Bronchial epithelial cell (primary cell): Measurements from ENCODE around the gene NEK8. TPM values are rescaled to one million over a fixed set of nuclear protein-coding genes. Genes with fewer than 3 reads are reported as not detected.

Experiments used
- DNase-seq: peaks from one replicate; pipeline ENCODE4 v3.0.0-alpha.2; 2010; ENCODE audit warnings: low read depth
- FAIRE-seq: peaks from 2 replicates; lab custom pipeline; 2011; peaks lifted over from hg19 to GRCh38; lab: Jason Lieb, UNC
- H3K27me3 ChIP-seq: 2 replicates; pipeline ENCODE4 v1.5.1; 2011; ENCODE audit warnings: low read length; ENCODE audit not compliant: control insufficient read depth, insufficient read depth
- H3K36me3 ChIP-seq: 2 replicates; pipeline ENCODE4 v1.5.1; 2011; ENCODE audit warnings: low read length; ENCODE audit not compliant: control insufficient read depth, insufficient read depth
- H3K4me3 ChIP-seq: 2 replicates; pipeline ENCODE4 v1.5.1; 2011; ENCODE audit warnings: mild to moderate bottlenecking, low read depth, low read length, control low read depth
- total RNA-seq: library from RNA; depleted of rRNA; stranded (reverse); fragments of >200 nt; gene quantifications from 2 replicates; pipeline ENCODE4 v1.2.1, GENCODE V29; 2014
- TF ChIP-seq, protein P1 (sequence below): IDR thresholded peaks from 2 replicates; pipeline ENCODE4 v1.5.1; 2011; ENCODE audit warnings: mild to moderate bottlenecking, moderate library complexity, low read length, control low read depth, inconsistent platforms; ENCODE audit not compliant: insufficient read depth, severe bottlenecking

Gene NEK8
- total RNA-seq, 1 donor from 2014 or later: 3.2 TPM

- FAIRE-seq (no peak), DNase-seq (no peak)
- TF ChIP-seq, protein P1, sequence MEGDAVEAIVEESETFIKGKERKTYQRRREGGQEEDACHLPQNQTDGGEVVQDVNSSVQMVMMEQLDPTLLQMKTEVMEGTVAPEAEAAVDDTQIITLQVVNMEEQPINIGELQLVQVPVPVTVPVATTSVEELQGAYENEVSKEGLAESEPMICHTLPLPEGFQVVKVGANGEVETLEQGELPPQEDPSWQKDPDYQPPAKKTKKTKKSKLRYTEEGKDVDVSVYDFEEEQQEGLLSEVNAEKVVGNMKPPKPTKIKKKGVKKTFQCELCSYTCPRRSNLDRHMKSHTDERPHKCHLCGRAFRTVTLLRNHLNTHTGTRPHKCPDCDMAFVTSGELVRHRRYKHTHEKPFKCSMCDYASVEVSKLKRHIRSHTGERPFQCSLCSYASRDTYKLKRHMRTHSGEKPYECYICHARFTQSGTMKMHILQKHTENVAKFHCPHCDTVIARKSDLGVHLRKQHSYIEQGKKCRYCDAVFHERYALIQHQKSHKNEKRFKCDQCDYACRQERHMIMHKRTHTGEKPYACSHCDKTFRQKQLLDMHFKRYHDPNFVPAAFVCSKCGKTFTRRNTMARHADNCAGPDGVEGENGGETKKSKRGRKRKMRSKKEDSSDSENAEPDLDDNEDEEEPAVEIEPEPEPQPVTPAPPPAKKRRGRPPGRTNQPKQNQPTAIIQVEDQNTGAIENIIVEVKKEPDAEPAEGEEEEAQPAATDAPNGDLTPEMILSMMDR: no peak
- peaks cover 25% of the 10 kb centered on the region for H3K36me3 ChIP-seq
- H3K27me3 ChIP-seq: no peaks in the 10 kb centered on the region
- peak overlapping the region; percentile 63 for H3K4me3 ChIP-seq
Measured at GRCh38 chr17:28744104-28744971, 15.8 kb downstream of the NEK8 start.

DNA sequence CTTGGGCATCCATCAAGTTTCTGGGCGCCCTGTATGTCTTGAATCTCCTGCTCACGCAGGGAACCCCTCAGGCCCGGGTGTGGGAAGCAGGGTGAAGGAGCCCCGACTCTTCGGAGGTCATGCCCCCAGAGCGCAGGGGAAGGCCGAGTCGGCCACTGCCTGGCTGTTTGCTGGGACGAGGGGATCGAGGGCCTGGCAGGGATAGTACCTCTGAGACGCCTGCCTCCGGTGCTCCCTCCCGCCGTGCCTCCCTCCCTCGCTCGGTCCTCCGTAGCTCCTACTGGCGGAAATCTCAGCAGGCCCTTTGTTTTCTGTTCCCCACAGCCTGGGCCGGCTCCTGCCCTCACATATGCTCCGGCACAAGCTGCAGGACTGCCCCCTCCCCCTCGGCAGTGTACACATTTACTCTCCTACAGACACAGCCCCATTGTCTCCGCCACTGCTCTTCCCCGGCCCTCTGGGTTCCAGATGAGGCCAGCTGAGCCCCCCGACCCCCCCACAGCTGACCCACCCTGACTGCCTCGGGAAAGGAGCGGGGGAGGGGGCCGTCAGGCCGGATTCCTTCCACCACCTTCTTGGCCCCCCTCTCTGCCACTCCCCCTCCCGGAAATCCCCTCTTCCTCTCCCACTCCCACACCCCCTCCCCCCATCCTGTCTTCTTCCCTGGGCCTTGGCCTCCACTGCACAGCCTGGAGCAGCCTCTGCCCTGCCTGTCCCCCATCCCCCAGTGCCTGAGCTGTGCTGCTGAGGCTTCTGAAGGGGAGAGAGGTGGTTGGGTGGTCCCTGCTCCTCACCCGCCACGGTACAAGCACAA, 16.6 kb downstream of the NEK8 start:
- FAIRE-seq: no peak
- peaks cover 30% of the 10 kb centered on the region for H3K36me3 ChIP-seq
- no peaks in the 10 kb centered on the region for H3K27me3 ChIP-seq

DNA sequence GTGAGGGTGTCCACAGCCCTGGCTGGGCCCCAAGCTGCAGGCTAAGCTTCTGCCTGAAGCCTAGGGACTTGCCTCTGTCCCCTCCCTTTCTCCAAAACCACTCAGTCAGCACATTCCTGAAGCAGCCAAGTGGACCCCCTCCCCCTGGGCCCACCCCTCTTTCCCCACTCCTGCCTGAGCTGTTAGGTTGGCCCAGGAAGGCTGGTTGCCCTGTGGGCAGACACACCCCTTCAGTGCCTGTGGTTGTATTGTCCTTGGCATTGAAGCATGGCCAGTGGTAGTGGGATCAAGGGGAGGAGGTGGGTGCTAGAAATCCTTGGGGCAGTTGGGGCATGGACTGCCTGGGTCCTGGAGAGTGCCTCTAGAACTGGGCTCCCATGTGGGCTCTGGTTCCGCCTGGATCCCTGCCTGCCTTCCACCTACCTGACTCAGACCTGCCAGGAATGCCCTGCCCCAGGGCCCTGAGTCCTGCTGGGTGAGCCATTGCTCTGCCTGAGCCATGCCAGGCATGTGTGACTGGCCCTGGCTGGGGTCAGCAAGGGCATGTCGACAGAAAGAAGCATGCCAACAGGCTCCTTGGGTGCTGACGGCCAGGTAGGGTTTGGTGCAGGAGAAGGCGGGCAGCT, 17.3 kb downstream of the NEK8 start:
- TF ChIP-seq, protein P1: no peak
- H3K27me3 ChIP-seq: no peaks in the 10 kb centered on the region
- peak overlapping the region; percentile 63 for H3K4me3 ChIP-seq
- peaks cover 34% of the 10 kb centered on the region for H3K36me3 ChIP-seq
- peak; percentile 91 for DNase-seq
- no peak for FAIRE-seq

More for the DNA sequence above, 16.6 kb downstream of the NEK8 start:
- peak overlapping the region; percentile 63 for H3K4me3 ChIP-seq
- peak; percentile 38 for DNase-seq
- TF ChIP-seq, protein P1: no peak

DNA sequence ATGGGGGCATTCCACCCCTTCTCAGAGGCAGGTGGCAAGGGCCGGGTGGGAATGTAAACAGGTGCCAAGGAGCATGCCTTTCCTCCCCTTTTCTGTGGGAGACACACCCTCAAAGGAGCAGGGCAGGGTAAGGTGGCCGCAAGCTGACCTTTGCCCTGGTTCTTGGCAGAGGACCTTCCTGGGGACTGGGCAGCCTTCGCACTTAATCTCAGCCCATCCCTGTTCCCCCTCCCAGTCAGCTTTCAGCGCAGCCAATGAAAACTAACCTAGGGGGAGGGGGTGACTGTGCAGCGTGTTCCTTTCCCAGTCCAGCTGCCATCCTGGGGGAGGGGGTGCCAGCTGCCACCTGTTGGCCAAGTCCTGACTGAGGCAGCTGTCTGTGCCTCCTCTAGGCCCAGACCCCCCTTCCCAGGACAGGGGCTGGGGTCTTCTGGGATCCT, 18.0 kb downstream of the NEK8 start:
- FAIRE-seq (no peak), DNase-seq (no peak)
- TF ChIP-seq, protein P1: no peak
- Histone ChIP-seq H3K27me3 (no peaks in the 10 kb centered on the region), H3K4me3 (peak overlapping the region; percentile 0), H3K36me3 (peaks cover 35% of the 10 kb centered on the region)

- Histone ChIP-seq H3K36me3 (peaks cover 35% of the 10 kb centered on the region), H3K4me3 (no peak overlapping the region)
Measured at GRCh38 chr17:28747051-28747691, 18.6 kb downstream of the NEK8 start.

More at GRCh38 chr17:28747051-28747691, 18.6 kb downstream of the NEK8 start:
- FAIRE-seq (no peak), DNase-seq (peak; percentile 65)
- no peaks in the 10 kb centered on the region for H3K27me3 ChIP-seq
- TF ChIP-seq, protein P1: no peak
